ENCODE results near the gene TTYH1.

GRCh38 chr19:54391589-54392061 lies 23.6 kb upstream of the TTYH1 start:
- TF ChIP-seq HMGXB4 (CRISPR knock-in tag; IDR thresholded peaks at IDR 0.05; ENCODE audit: borderline replicate concordance), result no peak
- TF ChIP-seq CTCF (IDR thresholded peaks at IDR 0.05), result no peak; the same call in 2 of the 3 replicates
- no peak for TF ChIP-seq RFX5 (IDR thresholded peaks at IDR 0.05)
- no peak for TF ChIP-seq ATOH8 (CRISPR knock-in tag; IDR thresholded peaks at IDR 0.05; ENCODE audit: low read depth)
- TF ChIP-seq CEBPB (IDR thresholded peaks at IDR 0.05), result no peak
- no peak for TF ChIP-seq ELK1 (IDR thresholded peaks at IDR 0.05; ENCODE audit: low read depth, low read length)
- TF ChIP-seq MAX (IDR thresholded peaks at IDR 0.05), result no peak
- TF ChIP-seq POLR2A (IDR thresholded peaks at IDR 0.05; ENCODE audit: low read length), result no peak
